ENCODE measurements around the gene RCAN2. TPM values are rescaled to one million over a fixed set of nuclear protein-coding genes. Genes with fewer than 3 reads are reported as not detected.

Gene RCAN2
- total and polyA plus RNA-seq, 12 donors: 2.3 to 14.4 (median 6.5) TPM

- H3K4me1 ChIP-seq (replicated peaks in 1 of 2): no peaks in the 10 kb centered on the region
- no peaks in the 10 kb centered on the region for H3K27me3 ChIP-seq
- no peak for DNase-seq
- no peak for TF ChIP-seq CTCF (IDR thresholded peaks at IDR 0.05)
- no peak for TF ChIP-seq POLR2A (IDR thresholded peaks at IDR 0.05)
- 59 to 76% (median 72%) methylated on average over 3 of the region's 3 CpGs for WGBS, 4 donors
- H3K27ac ChIP-seq: no peak overlapping the region
- no peaks in the 10 kb centered on the region for H3K36me3 ChIP-seq (replicated peaks in 1 of 2)
- no peak overlapping the region for H3K4me3 ChIP-seq
- intact Hi-C loops (cut with DNase I): no loop called here
- H3K9me3 ChIP-seq (replicated peaks in 1 of 3): no peaks in the 10 kb centered on the region
Measured at GRCh38 chr6:46528961-46529750, 37.9 kb upstream of the RCAN2 start.

- no peak overlapping the region for H3K27ac ChIP-seq
- H3K4me3 ChIP-seq: no peak overlapping the region
- intact Hi-C loops (cut with DNase I): no loop called here
- TF ChIP-seq CTCF (IDR thresholded peaks at IDR 0.05) (no peak), POLR2A (IDR thresholded peaks at IDR 0.05) (no peak)
- no peaks in the 10 kb centered on the region for H3K4me1 ChIP-seq (replicated peaks in 1 of 2)
- no peaks in the 10 kb centered on the region for H3K36me3 ChIP-seq (replicated peaks in 1 of 2)
- no peaks in the 10 kb centered on the region for H3K27me3 ChIP-seq
- H3K9me3 ChIP-seq (replicated peaks in 1 of 3): no peaks in the 10 kb centered on the region
- 82 to 98% (median 87%) methylated on average over 2 of the region's 2 CpGs for WGBS, 4 donors
- no peak for DNase-seq
Measured at GRCh38 chr6:46526607-46527006, 35.4 kb upstream of the RCAN2 start.

- Histone ChIP-seq H3K4me1 (replicated peaks in 1 of 2) (no peaks in the 10 kb centered on the region), H3K4me3 (no peak overlapping the region), H3K9me3 (replicated peaks in 1 of 3) (no peaks in the 10 kb centered on the region), H3K27me3 (no peaks in the 10 kb centered on the region), H3K27ac (no peak overlapping the region), H3K36me3 (replicated peaks in 1 of 2) (no peaks in the 10 kb centered on the region)
- TF ChIP-seq POLR2A (IDR thresholded peaks at IDR 0.05): no peak
- TF ChIP-seq CTCF (IDR thresholded peaks at IDR 0.05): no peak
- DNase-seq: no peak
- intact Hi-C loops (cut with DNase I): no loop called here
Measured at GRCh38 chr6:46525583-46525982, 34.3 kb upstream of the RCAN2 start.

- TF ChIP-seq POLR2A (IDR thresholded peaks at IDR 0.05): no peak
- no peak for TF ChIP-seq CTCF (IDR thresholded peaks at IDR 0.05)
- Histone ChIP-seq H3K27me3 (no peaks in the 10 kb centered on the region), H3K27ac (no peak overlapping the region), H3K4me1 (replicated peaks in 1 of 2) (no peaks in the 10 kb centered on the region), H3K36me3 (replicated peaks in 1 of 2) (no peaks in the 10 kb centered on the region), H3K9me3 (replicated peaks in 1 of 3) (no peaks in the 10 kb centered on the region), H3K4me3 (no peak overlapping the region)
- no peak for DNase-seq
- intact Hi-C loops (cut with DNase I): no loop called here
Measured at GRCh38 chr6:46521464-46521971, 30.3 kb upstream of the RCAN2 start.

Measured in adrenal gland (tissue), 12 donors.